Measurements from ENCODE around the gene ACER1.

- peak; percentile 54 for TF ChIP-seq CTCF (IDR thresholded peaks at IDR 0.05; ENCODE audit: low read depth, low read length)
- no peak for TF ChIP-seq EZH2phosphoT487 (IDR thresholded peaks at IDR 0.05; ENCODE audit: low read depth)
Measured at GRCh38 chr19:6279931-6280591, 53.4 kb downstream of the ACER1 start, which contains the start of gene MLLT1.
